ENCODE data around the gene CREBBP. TPM values are rescaled to one million over a fixed set of nuclear protein-coding genes. Genes with fewer than 3 reads are reported as not detected.

CREBBP gene
- total and polyA plus RNA-seq, 2 donors from 2014 or later = 5.9 to 74.6 TPM

- no peak for FAIRE-seq
- intact Hi-C loops (cut with DNase I) = no loop called here
- Histone ChIP-seq H3K4me3 (ENCODE audit: low read length in 3 of 3) (no peak overlapping the region), H3K36me3 (ENCODE audit: control insufficient read depth in 2 of 3, insufficient read depth in 3 of 3, low read length in 3 of 3) (peaks cover 0 to 6% (median under 1%) of the 10 kb centered on the region in 3 donors), H3K4me1 (ENCODE audit: control insufficient read depth in 2 of 3, insufficient read depth in 2 of 3, low read depth in 1 of 3, low read length in 3 of 3) (peaks cover 0 to 7% (median 5%) of the 10 kb centered on the region in 3 donors), H3K27ac (ENCODE audit: low read depth in 2 of 2, low read length in 2 of 2) (no peak overlapping the region), H3K9me3 (ENCODE audit: control insufficient read depth in 2 of 3, insufficient read depth in 1 of 3, low read length in 3 of 3) (no peaks in the 10 kb centered on the region), H3K27me3 (ENCODE audit: control insufficient read depth, insufficient read depth, low read length) (no peaks in the 10 kb centered on the region), H3K9ac (ENCODE audit: low read length in 3 of 3) (no peak overlapping the region)
- no peak for TF ChIP-seq CTCF (IDR thresholded peaks at IDR 0.05; ENCODE audit: borderline replicate concordance, extremely low read depth, insufficient read depth)
- peak in 1 of 5 donors; percentile 15 for DNase-seq
Observed at GRCh38 chr16:3722508-3722907, 158.0 kb downstream of the CREBBP start.

GRCh38 chr16:3720418-3720817 is 160.1 kb downstream of the CREBBP start:
- FAIRE-seq (no peak), DNase-seq (peak in 1 of 5 donors; percentile 35)
- no peaks in the 10 kb centered on the region for H3K36me3 ChIP-seq (ENCODE audit: control insufficient read depth in 2 of 3, insufficient read depth in 3 of 3, low read length in 3 of 3)
- no peak overlapping the region for H3K4me3 ChIP-seq (ENCODE audit: low read length in 3 of 3)
- no peak overlapping the region for H3K27ac ChIP-seq (ENCODE audit: low read depth in 2 of 2, low read length in 2 of 2)
- intact Hi-C loops (cut with DNase I) = no loop called here
- H3K27me3 ChIP-seq (ENCODE audit: control insufficient read depth, insufficient read depth, low read length) = no peaks in the 10 kb centered on the region
- no peak for TF ChIP-seq CTCF (IDR thresholded peaks at IDR 0.05; ENCODE audit: borderline replicate concordance, extremely low read depth, insufficient read depth)
- H3K9me3 ChIP-seq (ENCODE audit: control insufficient read depth in 2 of 3, insufficient read depth in 1 of 3, low read length in 3 of 3) = no peaks in the 10 kb centered on the region
- no peak overlapping the region for H3K9ac ChIP-seq (ENCODE audit: low read length in 3 of 3)
- peaks cover 0 to 7% (median 5%) of the 10 kb centered on the region in 3 donors for H3K4me1 ChIP-seq (ENCODE audit: control insufficient read depth in 2 of 3, insufficient read depth in 2 of 3, low read depth in 1 of 3, low read length in 3 of 3)

- intact Hi-C loops (cut with DNase I) = no loop called here
- Histone ChIP-seq H3K27me3 (ENCODE audit: control insufficient read depth, insufficient read depth, low read length) (no peaks in the 10 kb centered on the region), H3K4me1 (ENCODE audit: control insufficient read depth in 2 of 3, insufficient read depth in 2 of 3, low read depth in 1 of 3, low read length in 3 of 3) (peaks cover 0 to 7% (median 5%) of the 10 kb centered on the region in 3 donors), H3K36me3 (ENCODE audit: control insufficient read depth in 2 of 3, insufficient read depth in 3 of 3, low read length in 3 of 3) (no peaks in the 10 kb centered on the region), H3K9ac (ENCODE audit: low read length in 3 of 3) (no peak overlapping the region), H3K9me3 (ENCODE audit: control insufficient read depth in 2 of 3, insufficient read depth in 1 of 3, low read length in 3 of 3) (no peaks in the 10 kb centered on the region), H3K27ac (ENCODE audit: low read depth in 2 of 2, low read length in 2 of 2) (no peak overlapping the region), H3K4me3 (ENCODE audit: low read length in 3 of 3) (no peak overlapping the region)
- DNase-seq = no peak
- FAIRE-seq = no peak
- TF ChIP-seq CTCF (IDR thresholded peaks at IDR 0.05; ENCODE audit: borderline replicate concordance, extremely low read depth, insufficient read depth) = no peak
Observed at GRCh38 chr16:3718628-3719027, 161.9 kb downstream of the CREBBP start.

- no peaks in the 10 kb centered on the region for H3K9me3 ChIP-seq (ENCODE audit: control insufficient read depth in 2 of 3, insufficient read depth in 1 of 3, low read length in 3 of 3)
- peaks cover 0 to 4% (median 0%) of the 10 kb centered on the region in 3 donors for H3K36me3 ChIP-seq (ENCODE audit: control insufficient read depth in 2 of 3, insufficient read depth in 3 of 3, low read length in 3 of 3)
- FAIRE-seq (no peak), DNase-seq (no peak)
- H3K27ac ChIP-seq (ENCODE audit: low read depth in 2 of 2, low read length in 2 of 2) = peak overlapping the region; percentile 89 to 91
- intact Hi-C loops (cut with DNase I) = no loop called here
- TF ChIP-seq CTCF (IDR thresholded peaks at IDR 0.05; ENCODE audit: borderline replicate concordance, extremely low read depth, insufficient read depth) = no peak
- no peaks in the 10 kb centered on the region for H3K27me3 ChIP-seq (ENCODE audit: control insufficient read depth, insufficient read depth, low read length)
- peak overlapping the region; percentile 69 to 92 (median 79) for H3K9ac ChIP-seq (ENCODE audit: low read length in 3 of 3)
- H3K4me3 ChIP-seq (ENCODE audit: low read length in 3 of 3) = peak overlapping the region; percentile 82 to 93 (median 88)
- peaks cover 0 to 7% (median 5%) of the 10 kb centered on the region in 3 donors for H3K4me1 ChIP-seq (ENCODE audit: control insufficient read depth in 2 of 3, insufficient read depth in 2 of 3, low read depth in 1 of 3, low read length in 3 of 3)
Observed at GRCh38 chr16:3718019-3718391, 162.5 kb downstream of the CREBBP start.

Data from kidney (tissue), 14 donors.